A204.1 (cell line): ENCODE data around the gene UNKL.

Source experiments
- FAIRE-seq: peaks from 2 replicates; lab custom pipeline; 2012; peaks lifted over from hg19 to GRCh38; lab: Jason Lieb, UNC

UNKL gene

DNA sequence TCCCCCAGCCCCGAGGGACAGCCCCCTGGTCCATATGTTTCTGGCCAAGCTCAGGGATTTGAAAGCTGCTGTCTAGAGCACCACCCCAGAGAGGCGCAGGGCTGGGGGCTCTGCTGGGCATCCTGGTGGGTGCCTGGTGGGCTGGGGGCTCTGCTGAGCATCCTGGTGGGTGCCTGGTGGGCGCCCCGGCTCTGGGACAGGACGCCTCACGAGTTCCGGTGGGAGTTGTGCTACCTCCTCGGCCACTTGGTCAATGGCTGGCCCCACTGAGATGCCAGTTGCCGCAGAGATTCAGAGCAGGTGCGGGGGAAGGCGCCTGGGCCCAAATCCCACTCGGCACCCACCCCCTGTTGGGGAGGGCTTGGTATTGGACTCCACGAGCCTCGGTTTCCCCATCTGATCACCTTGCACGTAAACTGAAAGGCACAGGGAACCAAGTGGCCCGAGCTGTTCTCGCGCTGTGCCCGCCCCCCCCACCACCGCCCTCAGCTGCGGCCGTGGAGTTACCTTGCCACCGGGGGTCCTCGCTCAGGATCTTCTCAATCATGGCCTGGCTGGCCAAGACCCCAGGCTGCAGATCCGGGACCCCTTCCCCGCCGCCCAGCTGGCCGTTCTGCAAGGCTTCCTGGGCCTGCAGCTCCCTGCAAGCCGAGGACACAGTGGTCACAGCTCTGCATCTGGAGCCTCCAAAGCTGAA lies 13.3 kb downstream of the UNKL start:
- FAIRE-seq = no peak

DNA sequence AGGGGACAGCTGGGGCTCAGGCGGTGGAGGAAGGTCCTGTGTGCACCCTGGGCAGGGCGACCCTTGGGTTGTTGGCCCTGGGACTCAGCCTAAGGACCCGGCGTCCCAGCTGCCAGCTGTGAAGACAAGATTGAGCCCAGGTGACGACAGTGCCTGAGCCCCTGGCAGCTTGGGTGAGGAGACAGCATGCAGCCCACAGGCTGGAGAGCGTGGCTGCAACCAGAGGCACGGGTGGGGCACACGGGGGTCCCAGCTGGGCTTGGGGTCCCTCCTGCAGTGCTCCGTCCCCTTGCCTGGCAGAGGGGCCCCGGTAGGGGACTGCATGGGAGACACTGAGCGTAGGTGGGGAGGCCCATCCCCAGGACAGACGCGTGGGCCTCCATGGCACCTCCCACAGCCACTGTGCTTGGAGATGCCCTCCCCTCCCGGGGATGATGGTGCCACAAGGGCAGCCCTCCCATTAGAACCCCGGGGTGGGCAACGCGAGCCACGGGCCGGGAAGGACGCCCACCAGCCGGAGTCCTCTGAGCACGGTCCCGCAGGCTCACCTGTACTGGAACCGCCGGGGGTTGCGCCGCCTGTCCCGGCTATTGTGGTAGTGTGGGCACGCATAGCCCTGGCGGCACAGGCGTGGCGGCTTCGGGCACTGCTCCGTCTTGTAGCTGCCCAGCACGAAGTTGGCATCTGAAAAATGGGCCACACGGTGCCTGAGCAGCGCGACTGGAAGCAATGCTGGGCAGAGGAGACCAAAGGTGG lies 15.5 kb downstream of the UNKL start:
- no peak for FAIRE-seq

DNA sequence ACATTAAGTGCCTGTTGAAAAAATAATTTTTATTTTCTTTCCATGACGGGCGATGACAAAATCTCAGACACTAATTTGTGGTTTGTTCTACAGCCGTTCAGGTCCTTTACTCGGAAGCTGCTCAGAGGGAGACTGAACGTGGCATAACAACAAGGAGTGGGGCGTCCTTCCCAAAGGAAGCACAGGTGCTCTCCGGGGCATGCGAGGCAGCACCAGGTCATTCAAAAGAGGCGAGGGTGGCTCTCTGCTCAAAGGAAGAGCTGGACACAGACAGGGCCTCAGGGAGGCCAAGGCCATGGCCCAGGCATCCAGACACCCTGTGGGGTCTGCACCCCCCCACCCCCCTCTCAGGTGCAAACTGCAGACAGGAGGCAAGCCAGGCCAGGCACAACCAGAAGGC lies 16.2 kb downstream of the UNKL start:
- FAIRE-seq = no peak

DNA sequence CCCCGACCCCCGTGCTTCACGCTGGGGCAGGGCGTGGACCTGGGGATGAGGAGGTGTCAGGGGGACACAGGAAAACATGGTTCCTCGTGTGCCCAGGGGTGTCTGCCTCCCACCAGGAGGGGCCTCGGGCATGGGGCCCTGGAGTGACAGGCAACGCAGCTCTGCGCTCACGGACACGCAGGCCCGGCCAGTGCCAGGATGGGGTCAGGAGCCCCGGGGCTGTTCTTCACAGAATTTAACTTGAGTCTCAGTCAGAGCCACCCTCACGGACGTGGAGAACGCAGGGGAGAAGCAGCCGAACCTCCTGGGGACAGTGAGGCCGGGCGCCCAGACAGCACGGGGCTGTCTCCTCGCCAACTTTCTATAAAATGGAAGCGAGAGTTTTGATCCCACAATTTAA lies 16.7 kb downstream of the UNKL start:
- no peak for FAIRE-seq

DNA sequence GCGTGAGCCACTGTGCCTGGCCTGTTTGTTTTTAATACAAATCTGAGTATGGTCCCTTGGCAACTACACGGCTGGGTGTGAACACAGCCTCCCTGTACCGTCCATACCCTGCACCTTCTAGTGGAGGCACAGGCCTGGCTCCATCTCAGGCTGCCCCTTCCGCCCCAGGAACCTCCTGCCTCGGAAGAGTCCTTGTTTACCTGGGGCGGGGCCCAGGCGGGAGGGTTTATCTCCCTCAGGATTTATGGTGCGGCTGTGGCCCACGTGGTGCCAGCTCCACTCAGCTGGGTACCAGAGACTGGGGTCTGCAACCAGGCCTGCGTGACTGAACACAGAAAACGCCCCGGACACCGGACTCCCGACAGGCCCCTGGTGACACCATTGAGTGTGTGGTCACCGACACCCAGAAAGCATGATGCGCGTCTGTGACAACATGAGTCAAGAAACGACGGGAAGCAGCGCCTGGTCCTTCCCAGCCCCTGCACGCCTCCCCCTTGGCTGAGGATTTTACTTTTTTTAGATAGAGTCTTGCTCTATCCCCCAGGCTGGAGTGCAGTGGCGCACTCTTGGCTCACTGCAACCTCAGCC lies 19.0 kb downstream of the UNKL start:
- no peak for FAIRE-seq

- FAIRE-seq = no peak
Measured at GRCh38 chr16:1394367-1394951, 20.0 kb downstream of the UNKL start.

DNA sequence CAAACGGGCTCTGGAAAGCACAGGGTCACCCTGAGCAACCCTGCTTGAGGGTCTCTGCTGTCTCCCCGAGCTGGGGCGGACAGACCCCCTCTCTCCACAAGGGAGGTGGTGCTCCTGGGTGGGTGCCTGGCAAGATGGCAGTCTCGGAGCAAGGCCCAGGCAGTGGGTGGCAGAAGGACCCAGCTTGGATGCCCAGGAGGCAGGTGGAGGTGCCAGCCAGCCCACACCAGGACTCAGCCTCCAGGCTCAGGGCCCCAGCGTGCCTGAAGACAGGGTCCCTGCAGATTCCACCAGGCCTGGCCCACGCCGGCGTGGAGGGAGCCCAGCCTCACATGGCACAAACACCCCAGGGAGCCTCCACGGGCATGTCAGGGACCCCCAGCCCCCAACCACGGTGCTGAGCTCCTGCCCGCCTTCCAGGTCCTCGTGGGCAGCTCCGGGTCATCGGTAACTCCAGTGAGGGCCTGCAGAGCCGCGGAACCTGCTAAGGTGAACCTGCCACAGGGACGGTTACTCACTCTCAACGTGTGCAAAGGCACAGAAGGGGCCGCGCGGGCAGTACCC lies 20.8 kb downstream of the UNKL start:
- FAIRE-seq = no peak

GRCh38 chr16:1392826-1393225 lies 21.7 kb downstream of the UNKL start:
- no peak for FAIRE-seq

DNA sequence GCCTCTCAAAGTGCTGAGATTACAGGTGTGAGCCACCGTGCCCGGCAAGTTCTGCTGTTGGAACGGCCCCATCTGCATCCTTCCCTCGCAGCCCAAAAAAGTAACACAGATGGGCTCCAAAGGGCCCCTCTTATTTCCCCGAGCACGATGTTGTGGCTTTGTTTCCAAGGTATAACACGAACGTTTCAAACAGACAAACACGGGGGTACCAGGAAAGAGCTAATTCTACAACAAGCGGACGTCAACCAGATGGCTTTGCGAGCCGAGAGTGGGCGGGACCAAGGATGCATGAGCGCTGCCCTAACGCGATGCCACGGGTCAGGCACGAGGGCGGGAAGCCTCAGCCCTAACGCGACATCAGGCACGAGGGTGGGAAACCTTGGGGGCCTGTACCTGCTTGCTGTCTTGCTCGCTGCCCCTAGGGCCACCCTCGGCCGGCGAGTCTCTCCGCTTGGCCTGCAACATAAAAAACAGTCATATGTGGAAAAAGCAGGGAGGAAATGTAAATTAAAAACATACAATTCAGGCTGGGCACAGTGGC lies 24.2 kb downstream of the UNKL start:
- FAIRE-seq = no peak

GRCh38 chr16:1389762-1390161 lies 24.7 kb downstream of the UNKL start:
- FAIRE-seq = no peak

GRCh38 chr16:1387331-1387730 lies 27.2 kb downstream of the UNKL start:
- no peak for FAIRE-seq

DNA sequence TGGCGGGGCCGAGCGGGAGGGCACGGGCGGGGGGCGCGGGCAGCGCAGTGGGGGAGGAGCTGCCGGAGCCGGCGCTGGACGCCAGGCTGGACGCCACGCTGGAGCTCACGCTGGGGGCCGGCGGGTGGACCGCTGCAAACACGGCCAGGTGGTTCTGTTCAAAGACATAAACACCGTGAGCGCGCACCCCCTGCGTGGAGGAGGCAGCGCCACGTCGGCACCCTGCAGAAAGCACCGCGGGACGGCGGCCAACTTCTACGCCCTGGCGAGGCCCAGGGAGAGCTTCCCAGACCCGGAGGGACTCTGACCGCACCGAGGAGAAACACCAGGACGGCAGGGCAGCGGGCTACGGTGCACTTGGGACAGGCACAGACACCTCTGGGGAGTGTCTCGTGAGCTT lies 29.3 kb downstream of the UNKL start:
- no peak for FAIRE-seq

DNA sequence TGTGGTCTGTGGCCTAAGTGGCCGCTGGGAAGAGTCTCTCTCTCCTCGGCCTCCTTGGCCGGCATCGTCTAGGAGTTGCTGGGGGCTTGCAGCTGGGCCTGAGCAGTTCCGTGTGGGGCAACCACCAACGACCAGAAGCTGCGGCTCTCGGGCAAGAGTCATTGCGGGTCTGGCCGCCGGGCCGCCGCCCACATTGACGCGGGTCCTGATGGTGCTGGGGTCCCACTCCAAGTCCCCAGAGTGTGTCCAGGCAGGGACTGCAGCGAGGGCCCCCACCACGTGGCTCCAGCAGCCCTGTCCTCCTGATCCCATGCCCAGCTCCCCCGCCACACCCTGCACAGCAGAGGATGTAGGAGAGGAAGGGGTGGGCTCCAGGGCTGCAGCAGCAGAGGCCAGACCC lies 30.9 kb downstream of the UNKL start:
- FAIRE-seq = no peak

DNA sequence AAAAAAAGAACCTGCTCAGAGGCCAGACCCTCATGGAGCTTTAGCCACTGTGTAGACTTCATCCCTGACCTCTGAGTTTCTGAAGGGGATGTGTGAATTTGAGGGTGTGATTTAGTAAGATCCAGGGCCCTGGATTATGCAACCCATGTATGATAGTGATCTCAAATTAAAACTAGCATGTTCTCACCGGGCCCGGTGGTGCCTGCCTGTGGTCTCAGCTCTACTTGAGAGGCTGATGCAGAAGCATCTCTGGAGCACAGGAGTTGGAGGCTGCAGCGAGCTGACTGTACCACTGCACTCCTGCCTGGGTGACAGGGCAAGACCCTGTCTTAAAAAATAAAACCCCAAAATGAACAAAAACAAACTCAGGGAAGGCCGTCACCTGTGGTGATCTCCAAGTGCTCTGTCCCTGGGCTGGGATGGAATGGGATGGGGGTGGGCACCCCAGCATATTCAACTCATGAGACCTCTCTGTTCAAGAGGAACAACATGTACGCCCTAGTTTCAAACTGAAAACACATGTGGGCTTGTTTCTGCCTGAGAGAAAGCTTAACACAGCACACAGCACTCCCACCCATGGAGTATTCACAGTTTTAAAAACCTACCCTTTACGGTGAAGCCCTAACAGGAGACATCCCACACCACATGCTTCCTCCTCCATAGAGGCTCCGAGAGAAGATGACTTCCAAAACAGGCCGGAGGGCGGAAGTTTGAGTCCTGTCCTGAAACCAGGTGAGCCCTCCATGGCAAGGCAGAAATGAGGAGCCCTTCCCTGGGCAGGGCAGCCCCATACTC lies 32.7 kb downstream of the UNKL start:
- no peak for FAIRE-seq

DNA sequence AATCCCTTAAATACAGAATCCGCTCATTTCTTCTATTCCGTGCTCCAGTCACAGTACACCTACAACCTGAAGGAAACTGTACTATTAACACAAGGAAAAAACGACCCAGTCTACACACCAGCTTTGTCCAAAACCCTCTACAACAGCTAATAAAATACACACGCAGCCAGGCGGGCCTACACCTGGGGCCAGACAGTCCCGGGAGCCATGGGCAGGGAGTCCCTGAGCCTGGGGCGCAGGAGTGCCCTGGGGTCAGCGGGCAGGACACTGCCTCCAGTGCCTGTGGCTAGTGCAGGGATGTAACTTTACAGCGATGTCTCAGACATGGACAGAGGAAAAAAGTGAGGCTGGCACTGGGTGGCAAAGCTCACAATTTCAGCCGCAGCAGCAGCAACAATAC lies 34.3 kb downstream of the UNKL start:
- no peak for FAIRE-seq

DNA sequence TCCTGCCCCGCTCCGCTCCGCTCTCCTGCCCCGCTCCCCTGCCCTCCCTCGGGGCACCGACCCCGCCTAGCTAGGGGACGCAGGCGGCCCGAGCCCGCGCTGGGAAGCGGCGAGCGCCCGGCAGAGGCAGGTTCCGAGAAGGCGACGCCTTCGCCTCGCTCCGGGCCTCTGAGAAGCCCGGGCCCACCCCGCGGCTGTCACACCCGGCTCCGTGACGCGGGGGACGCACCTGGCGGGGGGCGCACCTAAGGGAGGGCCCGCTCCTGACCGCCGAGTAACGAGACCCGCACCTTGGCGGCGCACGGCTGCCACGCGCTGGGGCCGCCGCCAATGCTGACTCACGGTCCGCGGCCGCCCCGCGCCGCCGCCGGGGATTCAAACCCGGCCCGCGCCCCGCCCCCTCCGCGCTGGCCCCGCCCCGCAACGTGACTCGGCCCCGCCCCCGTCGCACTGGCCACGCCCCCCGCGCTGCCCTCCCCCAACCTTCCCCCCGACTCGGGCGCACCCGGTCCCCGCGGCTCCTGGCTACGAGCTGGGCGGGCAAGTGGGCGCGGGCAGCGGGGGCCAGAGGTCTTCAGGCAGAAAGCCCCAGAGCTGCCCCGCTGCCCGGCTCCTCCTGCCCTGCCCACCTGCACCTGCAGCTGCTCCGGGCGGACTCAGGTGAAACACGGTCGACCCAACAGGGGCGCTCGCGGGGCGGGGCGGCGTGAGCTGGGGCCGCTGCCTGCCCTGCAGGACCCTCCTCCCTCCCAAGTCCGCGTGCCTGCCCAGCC lies 35.0 kb downstream of the UNKL start:
- FAIRE-seq = no peak

GRCh38 chr16:1378804-1379303 lies 35.6 kb downstream of the UNKL start:
- FAIRE-seq = no peak

GRCh38 chr16:1378087-1378803 lies 36.3 kb downstream of the UNKL start:
- FAIRE-seq = no peak

DNA sequence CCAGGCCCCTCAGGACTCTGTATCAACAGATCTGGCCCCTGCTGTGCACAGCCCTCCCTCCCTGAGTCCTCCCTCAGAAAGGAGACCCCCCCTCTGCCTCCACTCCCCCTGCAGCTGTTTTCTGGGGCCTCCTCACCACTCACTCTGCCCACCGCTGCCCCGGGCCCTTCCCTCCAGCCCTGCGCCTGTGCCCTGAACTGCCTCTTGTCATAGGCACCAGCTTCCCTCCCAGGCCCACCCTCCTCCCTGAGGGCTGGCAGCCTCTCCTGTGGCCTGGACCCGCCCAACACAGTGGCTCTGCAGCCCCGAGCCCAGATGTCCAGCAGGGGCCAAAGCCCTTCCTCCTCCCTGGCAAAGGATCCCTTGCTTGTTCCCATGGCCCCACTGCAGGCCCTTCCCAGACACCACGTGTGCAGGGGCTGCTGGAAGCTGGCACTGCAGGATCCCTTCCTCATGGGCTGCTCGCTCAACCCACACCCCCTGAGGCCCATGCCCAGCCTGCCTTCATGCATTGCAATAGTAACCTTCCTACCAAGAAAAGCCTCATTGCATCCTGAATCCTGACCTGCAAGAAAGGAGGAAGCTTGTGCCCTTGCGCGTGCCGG lies 37.0 kb downstream of the UNKL start:
- no peak for FAIRE-seq
